Endodermal cell (in vitro differentiated cells): ENCODE results near the gene IL36B. TPM values are rescaled to one million over a fixed set of nuclear protein-coding genes. Genes with fewer than 3 reads are reported as not detected.

ENCODE experiments used
- DNase-seq: peaks from one replicate; pipeline ENCODE4 v3.0.0-alpha.2; 2017
- H3K27ac ChIP-seq: 2 replicates; pipeline ENCODE4 v1.5.1; 2013; ENCODE audit warnings: mild to moderate bottlenecking, low read depth, low read length, moderate library complexity
- H3K27me3 ChIP-seq: 2 replicates; pipeline ENCODE4 v1.6.1; 2013; ENCODE audit warnings: mild to moderate bottlenecking, low read length, moderate library complexity; ENCODE audit not compliant: insufficient read depth, control insufficient read depth, poor library complexity, severe bottlenecking
- H3K36me3 ChIP-seq: 2 replicates; pipeline ENCODE4 v1.7.0; 2013; ENCODE audit warnings: mild to moderate bottlenecking, low read length, moderate library complexity; ENCODE audit not compliant: control insufficient read depth, insufficient read depth
- H3K4me1 ChIP-seq: one replicate; pipeline ENCODE4 v1.7.0; 2013; ENCODE audit warnings: low read length; ENCODE audit not compliant: control insufficient read depth, insufficient read depth
- H3K4me3 ChIP-seq: 2 replicates; pipeline ENCODE4 v1.5.1; 2013; ENCODE audit warnings: mild to moderate bottlenecking, low read length, moderate library complexity
- H3K9ac ChIP-seq: 2 replicates; pipeline ENCODE4 v1.6.1; 2013; ENCODE audit warnings: mild to moderate bottlenecking, low read length, moderate library complexity; ENCODE audit not compliant: poor library complexity, severe bottlenecking; ENCODE audit errors: extremely low read depth
- H3K9me3 ChIP-seq: 2 replicates; pipeline ENCODE4 v1.6.1; 2013; ENCODE audit warnings: mild to moderate bottlenecking, low read length, moderate library complexity; ENCODE audit not compliant: control insufficient read depth
- H3K27ac Mint-ChIP-seq: 2 replicates; pipeline ENCODE4 v1.8.0; 2020; ENCODE audit warnings: mixed read lengths
- H3K27me3 Mint-ChIP-seq: 2 replicates; pipeline ENCODE4 v1.8.0; 2021; ENCODE audit warnings: mild to moderate bottlenecking, mixed read lengths; ENCODE audit not compliant: insufficient read depth
- H3K36me3 Mint-ChIP-seq: 2 replicates; pipeline ENCODE4 v1.8.0; 2020; ENCODE audit warnings: low read depth, mixed read lengths
- H3K4me1 Mint-ChIP-seq: 2 replicates; pipeline ENCODE4 v1.8.0; 2020; ENCODE audit warnings: mixed read lengths
- H3K4me3 Mint-ChIP-seq: 2 replicates; pipeline ENCODE4 v1.8.0; 2020; ENCODE audit warnings: mild to moderate bottlenecking, moderate library complexity, mixed read lengths
- H3K9me3 Mint-ChIP-seq: 2 replicates; pipeline ENCODE4 v1.8.0; 2020; ENCODE audit warnings: mild to moderate bottlenecking, mixed read lengths
- CTCF ChIP-seq: fragments of 200-600 bp; sonication (generic); conservative IDR thresholded peaks from 2 replicates; pipeline ENCODE4 v1.5.0; 2021; ENCODE audit warnings: antibody characterized with exemption, mild to moderate bottlenecking
- WGBS, 2 experiments: methylation state at CpG; one replicate each; pipeline versions ENCODE4 v1.1.5 to v1.1.7; 2013; ENCODE audit warnings: missing lambda C conversion rate in 2 of 2, mixed read lengths in 1 of 2; ENCODE audit not compliant: insufficient coverage in 1 of 2, insufficient read length in 1 of 2; 5-methylcytosine and 5-hydroxymethylcytosine counted together
- total RNA-seq, 2 donors: library from RNA; stranded (reverse); fragmentation: NEBNext Ultra II Directional in 1 of 2; extraction: Animal tissue kit (Norgen Biotek cat#: 25700) in 1 of 2; gene quantifications; 2 replicates in 1 of 2; 3 replicates in 1 of 2; pipeline ENCODE4 v1.2.1, GENCODE V29; 2021

The IL36B gene
- total RNA-seq, 2 donors from 2014 or later, result not detected

GRCh38 chr2:113007250-113007649 lies 45.4 kb downstream of the IL36B start:
- H3K9me3 Mint-ChIP-seq, result no peaks in the 10 kb centered on the region
- no peak for DNase-seq
- no peak overlapping the region for H3K4me3 Mint-ChIP-seq
- no peak overlapping the region for H3K27ac Mint-ChIP-seq
- no peaks in the 10 kb centered on the region for H3K36me3 Mint-ChIP-seq
- Histone ChIP-seq H3K9me3 (no peaks in the 10 kb centered on the region), H3K27ac (no peak overlapping the region), H3K9ac (no peak overlapping the region), H3K4me1 (no peaks in the 10 kb centered on the region), H3K27me3 (peaks cover 45% of the 10 kb centered on the region), H3K4me3 (no peak overlapping the region), H3K36me3 (no peaks in the 10 kb centered on the region)
- peaks cover 14% of the 10 kb centered on the region for H3K27me3 Mint-ChIP-seq
- no peak for TF ChIP-seq CTCF
- WGBS, 2 experiments, result 100% methylated on average over 1 of the region's 1 CpG; no CpG with 5 or more reads in 1 of the 2 experiments
- H3K4me1 Mint-ChIP-seq, result no peaks in the 10 kb centered on the region

DNA sequence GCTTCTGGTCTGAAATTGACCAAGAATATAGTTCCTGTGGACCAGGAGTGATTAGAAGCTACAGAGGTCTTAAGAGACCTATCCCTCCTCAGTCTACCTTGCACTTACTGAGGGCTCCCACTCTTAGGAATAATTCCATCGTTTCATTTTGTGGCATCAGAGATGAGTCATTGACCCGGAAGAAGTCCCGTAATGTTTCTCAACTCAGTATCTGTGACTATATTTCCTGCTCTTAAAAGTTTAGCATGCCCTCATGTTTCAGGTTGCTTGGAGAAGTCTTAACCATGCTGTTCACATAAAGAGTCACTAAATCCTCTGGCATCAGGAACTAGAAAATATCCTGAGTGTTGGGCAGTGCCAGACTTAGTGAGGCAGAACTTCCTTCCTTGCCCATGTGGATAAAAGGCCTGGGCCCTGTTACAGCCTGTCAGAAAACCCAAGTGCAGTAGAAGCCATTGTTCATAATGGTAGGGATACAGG lies 47.6 kb downstream of the IL36B start, which contains the start of gene IL36A:
TSS of gene IL36A (plus strand) at position 430 of the 480 bp plus-strand sequence. CDS start 413 bp downstream, outside the sequence.
- no peak within 1 kb of the TSS for H3K4me3 Mint-ChIP-seq
- H3K9ac ChIP-seq, result no peak within 1 kb of the TSS
- peaks cover 11% of the 10 kb centered on the region for H3K27me3 Mint-ChIP-seq
- WGBS, 2 experiments, result 89 to 93% methylated on average over 3 of the region's 3 CpGs
- no peaks in the 10 kb centered on the region for H3K4me1 ChIP-seq
- H3K27ac Mint-ChIP-seq, result no peak within 1 kb of the TSS
- H3K4me3 ChIP-seq, result no peak within 1 kb of the TSS
- H3K36me3 Mint-ChIP-seq, result no peaks in the 10 kb centered on the region
- no peak for DNase-seq
- H3K36me3 ChIP-seq, result no peaks in the 10 kb centered on the region
- H3K9me3 ChIP-seq, result peaks cover 15% of the 10 kb centered on the region
- H3K27ac ChIP-seq, result no peak within 1 kb of the TSS
- peaks cover 28% of the 10 kb centered on the region for H3K27me3 ChIP-seq
- H3K9me3 Mint-ChIP-seq, result peaks cover 18% of the 10 kb centered on the region
- no peak for TF ChIP-seq CTCF
- H3K4me1 Mint-ChIP-seq, result no peaks in the 10 kb centered on the region

DNA sequence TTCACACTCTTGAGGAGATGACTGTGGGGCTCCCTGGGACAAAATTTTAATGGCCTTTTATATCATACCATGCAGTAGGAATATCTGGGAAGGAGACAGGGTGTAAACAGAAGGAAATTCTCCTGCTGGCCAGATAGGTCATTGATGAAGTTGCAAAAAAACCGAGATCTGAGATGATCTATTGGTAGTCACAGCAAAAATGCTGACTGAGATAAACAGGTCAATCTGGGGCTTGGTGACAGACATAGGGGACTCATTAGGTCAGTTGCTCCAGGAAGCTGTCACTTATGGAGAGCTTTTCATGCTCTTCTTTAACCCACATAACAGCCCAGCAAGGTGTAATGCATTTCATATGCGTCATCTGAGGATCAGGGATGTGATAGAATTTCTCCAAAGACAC lies 50.0 kb downstream of the IL36B start:
- 73 to 88% methylated on average over 2 of the region's 2 CpGs for WGBS, 2 experiments
- no peak for DNase-seq
- H3K4me1 ChIP-seq, result no peaks in the 10 kb centered on the region
- H3K4me1 Mint-ChIP-seq, result no peaks in the 10 kb centered on the region
- H3K27me3 ChIP-seq, result peaks cover 22% of the 10 kb centered on the region
- H3K9me3 Mint-ChIP-seq, result peaks cover 22% of the 10 kb centered on the region
- no peak overlapping the region for H3K27ac ChIP-seq
- no peak for TF ChIP-seq CTCF
- H3K36me3 Mint-ChIP-seq, result no peaks in the 10 kb centered on the region
- no peak overlapping the region for H3K4me3 Mint-ChIP-seq
- no peak overlapping the region for H3K4me3 ChIP-seq
- H3K9ac ChIP-seq, result no peak overlapping the region
- no peaks in the 10 kb centered on the region for H3K36me3 ChIP-seq
- peaks cover 21% of the 10 kb centered on the region for H3K9me3 ChIP-seq
- peaks cover 7% of the 10 kb centered on the region for H3K27me3 Mint-ChIP-seq
- H3K27ac Mint-ChIP-seq, result no peak overlapping the region
